Fibroblast of peridontal ligament (primary cell): ENCODE measurements around the gene HMGB2.

Source experiments
- DNase-seq: peaks from one replicate; pipeline ENCODE4 v3.0.0-alpha.2; 2010; ENCODE audit errors: extremely low read depth

HMGB2 gene

GRCh38 chr4:173334891-173335752 is 964 bp upstream of the HMGB2 start:
- peak; percentile 66 for DNase-seq

- DNase-seq, result no peak
Measured at GRCh38 chr4:173333658-173334084, 487 bp downstream of the HMGB2 start.

- no peak for DNase-seq
Measured at GRCh38 chr4:173332963-173333657, 1.0 kb downstream of the HMGB2 start.

DNA sequence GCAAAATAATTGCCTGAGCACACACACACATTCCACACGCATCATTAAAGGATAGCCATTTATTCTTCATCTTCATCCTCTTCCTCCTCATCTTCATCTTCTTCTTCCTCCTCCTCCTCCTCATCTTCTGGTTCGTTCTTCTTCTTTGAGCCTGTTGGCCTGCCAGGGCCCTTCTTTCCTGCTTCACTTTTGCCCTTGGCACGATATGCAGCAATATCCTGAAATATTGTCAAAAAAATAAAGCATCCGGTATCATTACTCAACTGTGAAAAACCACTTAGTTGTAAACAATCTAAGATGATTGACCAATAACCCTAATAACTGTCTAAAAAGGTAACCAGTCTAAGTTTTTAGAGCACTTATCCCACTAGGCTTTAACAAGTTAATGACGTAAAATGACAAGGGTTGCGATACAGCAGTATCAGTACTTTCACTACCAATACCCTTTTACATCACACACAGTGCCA is 2.1 kb downstream of the HMGB2 start:
- DNase-seq, result peak; percentile 48

DNA sequence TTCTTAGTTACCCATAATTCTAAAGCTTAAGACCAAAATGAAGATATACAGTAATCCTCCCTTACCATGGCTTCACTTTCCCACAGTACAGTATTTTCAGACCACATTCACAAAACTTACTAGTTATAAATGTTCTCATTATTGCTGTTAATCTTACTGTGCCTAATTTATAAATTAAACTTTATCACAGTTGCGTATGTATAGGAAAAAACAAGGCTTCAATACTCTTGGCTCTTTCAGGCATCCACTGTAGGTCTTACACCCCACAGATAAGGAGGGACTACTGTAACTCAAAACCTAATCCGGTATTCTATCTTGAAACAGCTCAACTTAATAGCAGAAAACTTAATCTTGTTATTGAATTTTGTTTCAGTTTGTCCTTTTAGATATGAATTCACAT is 3.6 kb downstream of the HMGB2 start:
- no peak for DNase-seq

DNA sequence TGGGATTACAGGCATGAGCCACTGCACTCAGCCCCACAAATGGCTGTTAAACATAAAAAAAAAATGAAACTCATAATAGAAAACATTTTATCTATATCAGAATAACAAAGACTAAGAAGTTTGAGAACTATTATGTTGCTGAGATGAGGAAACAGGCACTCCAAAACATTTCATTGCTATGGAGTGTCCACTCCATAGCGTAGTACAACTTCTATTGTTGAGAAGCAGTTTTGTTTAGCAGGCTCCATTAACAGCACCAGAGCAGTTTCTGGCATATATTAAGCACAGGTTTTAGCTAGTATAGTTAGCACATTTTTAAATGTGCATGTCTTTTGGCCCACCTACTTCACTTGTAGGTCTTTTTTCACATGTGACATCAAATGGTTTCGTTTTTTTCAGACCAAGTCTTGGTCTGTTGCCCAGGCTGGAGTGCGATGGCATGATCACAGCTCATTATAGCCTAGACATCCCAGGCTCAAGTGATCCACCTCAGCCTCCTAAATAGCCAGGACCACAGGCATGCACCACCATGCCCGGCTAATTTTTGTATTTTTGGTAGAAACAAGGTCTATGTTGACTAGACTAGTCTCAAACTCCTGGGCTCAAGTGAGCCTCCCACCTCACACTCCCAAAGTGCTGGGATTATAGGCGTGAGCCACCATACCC is 5.8 kb downstream of the HMGB2 start:
- no peak for DNase-seq

DNA sequence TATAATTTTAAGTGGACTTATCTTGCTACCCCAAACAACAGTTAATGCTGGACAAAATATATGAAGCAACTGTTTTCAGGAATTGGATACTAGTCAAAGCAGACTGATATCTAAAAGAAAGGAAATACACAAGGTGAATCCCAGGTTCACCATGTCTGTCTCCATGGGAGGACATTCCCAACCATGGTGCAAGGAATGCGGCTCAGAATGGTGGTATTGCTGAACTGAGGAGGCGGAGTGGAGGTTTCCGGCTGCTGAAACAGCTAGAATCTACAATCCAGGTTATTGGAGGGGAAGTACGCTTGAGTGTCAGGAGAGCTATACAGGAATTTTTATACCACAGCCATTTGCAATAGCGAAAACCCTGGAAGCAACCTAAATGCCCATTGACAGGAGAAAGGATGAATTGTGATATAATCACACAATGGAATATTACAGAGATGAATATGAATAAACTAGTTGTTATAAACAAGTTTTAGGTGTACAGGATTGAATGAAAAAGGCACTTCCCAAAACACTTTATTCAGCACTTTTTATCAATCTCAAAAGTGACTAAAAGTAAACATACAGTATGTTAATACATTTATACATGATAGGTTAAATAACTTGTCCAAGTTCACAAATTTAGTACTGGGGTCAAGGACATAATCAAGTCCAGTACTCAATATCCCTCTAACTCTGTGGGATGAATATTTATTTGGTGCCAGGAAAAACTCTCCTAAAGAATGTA is 9.0 kb downstream of the HMGB2 start:
- no peak for DNase-seq

GRCh38 chr4:173319696-173320095 is 14.5 kb downstream of the HMGB2 start:
- DNase-seq, result peak; percentile 43

- DNase-seq, result peak; percentile 78
Measured at GRCh38 chr4:173318648-173319211, 15.4 kb downstream of the HMGB2 start.

DNA sequence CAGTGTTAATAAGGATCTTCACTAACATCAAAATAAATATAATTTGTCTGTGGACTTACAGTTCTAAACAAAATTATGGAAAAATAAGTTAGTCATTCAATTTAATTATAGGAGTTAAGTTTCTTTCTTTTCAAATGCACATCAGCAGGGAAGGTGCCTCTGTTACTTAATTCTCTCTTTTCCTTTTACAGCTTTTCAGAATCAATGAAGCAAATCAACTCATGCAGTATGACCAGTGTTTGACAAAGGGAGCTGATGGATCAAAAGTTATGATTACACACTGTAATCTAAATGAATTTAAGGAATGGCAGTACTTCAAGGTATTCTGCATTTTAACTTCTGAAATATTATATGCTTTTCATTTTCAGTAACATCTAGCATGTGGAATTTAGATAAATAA is 15.9 kb downstream of the HMGB2 start:
- DNase-seq, result no peak

- no peak for DNase-seq
Measured at GRCh38 chr4:173317004-173317403, 17.2 kb downstream of the HMGB2 start.

- DNase-seq, result no peak
Measured at GRCh38 chr4:173316060-173316459, 18.1 kb downstream of the HMGB2 start.

DNA sequence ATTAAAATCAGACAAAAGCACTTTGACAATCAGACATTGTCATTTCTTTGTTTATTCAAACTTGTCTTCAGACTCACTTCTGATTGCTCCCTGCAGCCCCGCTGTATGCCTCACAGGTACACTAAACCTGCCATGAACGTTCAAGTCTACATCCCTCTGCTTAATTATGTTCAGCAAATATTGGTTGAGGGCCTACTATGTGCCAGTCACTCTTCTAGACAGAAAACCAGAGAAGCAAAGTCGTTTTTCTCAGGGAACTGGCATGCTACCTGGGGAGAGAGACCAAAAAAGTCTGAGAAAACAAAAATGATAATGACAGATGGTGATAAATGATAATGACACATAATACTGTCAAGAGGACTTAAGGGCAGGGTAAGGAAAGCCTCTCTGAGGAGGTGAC is 19.4 kb downstream of the HMGB2 start:
- no peak for DNase-seq

GRCh38 chr4:173311368-173311767 is 22.8 kb downstream of the HMGB2 start:
- no peak for DNase-seq

DNA sequence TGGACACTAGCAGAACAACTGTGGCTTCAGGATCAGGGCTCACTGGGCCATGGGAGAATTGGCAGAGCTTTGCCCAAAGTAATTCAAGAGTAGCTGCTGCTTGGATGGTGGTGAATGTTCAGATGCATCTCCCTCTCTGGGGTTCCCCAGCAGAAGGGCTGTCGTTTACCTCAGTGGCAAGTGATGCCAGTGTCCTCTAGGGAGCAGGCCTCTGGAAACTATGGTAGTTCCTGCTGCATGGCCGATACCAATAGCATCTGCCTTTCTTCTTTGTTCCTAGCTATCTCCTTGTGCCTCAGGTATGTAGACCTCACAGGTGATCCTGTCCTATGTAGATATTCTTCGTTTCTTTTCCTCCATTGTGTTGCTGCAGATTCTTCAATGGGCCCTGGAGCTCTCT is 26.4 kb downstream of the HMGB2 start:
- no peak for DNase-seq

DNA sequence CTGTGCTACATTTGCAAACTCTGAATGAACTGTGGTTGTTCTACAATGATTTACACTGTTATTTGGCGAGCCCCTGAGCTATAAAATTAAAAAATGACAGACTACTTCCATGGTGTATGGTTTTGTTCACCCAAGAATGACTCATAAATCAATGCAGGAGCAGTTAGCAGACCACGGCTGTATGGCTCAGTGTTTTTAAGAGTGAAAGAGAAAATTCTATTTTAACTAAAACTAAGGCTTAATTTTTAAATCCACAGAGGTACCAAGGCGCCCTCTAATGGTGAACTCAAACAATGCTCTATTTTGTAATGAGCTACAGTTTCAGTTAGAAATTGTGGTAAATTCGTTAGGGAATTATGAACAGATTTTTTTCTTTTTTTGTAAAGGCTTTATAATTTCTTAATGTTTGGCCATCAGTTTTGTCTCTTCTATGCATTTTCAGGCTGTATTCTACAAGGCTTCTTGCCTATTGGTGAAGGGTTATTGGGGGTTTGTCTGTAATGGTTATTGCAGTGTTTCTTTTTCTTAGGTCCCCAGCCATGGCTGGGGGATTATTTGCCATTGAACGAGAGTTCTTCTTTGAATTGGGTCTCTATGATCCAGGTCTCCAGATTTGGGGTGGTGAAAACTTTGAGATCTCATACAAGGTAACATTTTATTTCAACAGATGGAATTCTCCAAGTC is 32.5 kb downstream of the HMGB2 start:
- peak; percentile 86 for DNase-seq

GRCh38 chr4:173294444-173294843 is 39.7 kb downstream of the HMGB2 start:
- DNase-seq, result no peak

- no peak for DNase-seq
Measured at GRCh38 chr4:173293663-173294062, 40.5 kb downstream of the HMGB2 start.

DNA sequence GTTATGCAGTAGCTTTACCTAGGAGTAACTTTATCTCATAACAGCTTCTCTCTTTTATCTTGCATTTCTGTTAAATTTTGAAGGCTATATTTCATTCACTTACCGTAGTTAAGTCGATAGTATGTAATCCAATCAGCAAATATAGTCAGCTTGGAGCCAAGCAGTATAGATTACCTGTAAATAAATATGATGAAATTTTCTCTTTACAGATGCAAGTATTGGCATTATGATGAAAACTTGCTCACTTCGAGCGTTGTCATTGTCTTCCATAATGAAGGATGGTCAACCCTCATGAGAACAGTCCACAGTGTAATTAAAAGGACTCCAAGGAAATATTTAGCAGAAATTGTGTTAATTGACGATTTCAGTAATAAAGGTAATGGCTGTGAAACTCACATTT is 42.3 kb downstream of the HMGB2 start:
- DNase-seq, result no peak

- DNase-seq, result no peak
Measured at GRCh38 chr4:173289353-173289727, 44.8 kb downstream of the HMGB2 start.
